Left lobe of liver (tissue), 2 donors: ENCODE measurements around the gene VPS13A. TPM values are rescaled to one million over a fixed set of nuclear protein-coding genes. Genes with fewer than 3 reads are reported as not detected.

Experiments
- ATAC-seq: fragments of 200-7000 bp; cut with Tn5 transposase; one replicate; pipeline ENCODE4 v1.9.1; 2020; ENCODE audit warnings: mild to moderate bottlenecking, moderate library complexity
- DNase-seq: peaks from one replicate; pipeline ENCODE4 v3.0.0-alpha.2; 2020; ENCODE audit warnings: low spot score
- total RNA-seq: library from RNA; stranded (reverse); gene quantifications from one replicate; pipeline ENCODE4 v1.2.1, GENCODE V29; 2021
- donor health status: DM: no; HTN: no; CAD: no; lungs with moderate emphysema.
- donor health status: DM: no; HTN: yes; CAD: no.

The VPS13A gene
- total RNA-seq, 1 donor from 2014 or later = 13.9 TPM

DNA sequence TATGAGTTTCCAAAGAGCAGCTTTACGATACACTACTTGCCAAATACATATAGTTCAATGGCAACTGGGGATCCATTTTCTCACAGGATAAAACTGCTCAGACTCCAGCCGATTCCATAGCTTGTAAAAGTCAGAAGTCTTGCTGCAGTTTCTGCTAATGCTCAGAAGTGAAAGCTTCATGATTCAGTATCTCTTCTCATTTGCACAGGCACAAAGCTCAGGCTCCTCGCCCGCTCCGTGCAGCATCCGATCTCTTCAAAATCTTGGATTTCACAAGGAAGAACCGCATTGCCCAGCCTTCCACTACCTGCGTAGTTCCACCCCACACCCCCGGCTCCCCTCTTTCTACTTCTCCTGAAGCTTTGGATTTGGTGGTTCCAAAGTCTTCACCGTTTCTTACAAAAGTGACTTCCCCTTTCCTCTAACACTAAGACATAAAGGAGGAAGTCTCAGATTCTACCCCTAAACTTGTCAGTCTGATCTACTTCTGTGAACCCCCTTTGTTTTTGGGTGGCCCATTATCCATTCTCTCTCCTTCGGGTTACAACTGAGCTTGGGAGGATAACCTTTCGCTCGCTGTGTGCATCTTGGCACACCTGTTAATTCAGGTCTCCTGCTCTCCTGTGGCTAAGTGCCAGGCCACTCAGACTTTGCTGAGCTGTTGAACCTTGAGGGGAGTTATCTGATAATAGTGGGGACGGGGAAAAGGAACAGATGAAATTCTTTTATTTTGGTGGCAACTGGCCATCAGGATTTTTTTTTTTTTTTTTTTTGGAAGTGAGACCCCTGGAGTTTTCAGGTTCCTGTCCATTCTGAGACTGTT, 276.7 kb downstream of the VPS13A start:
- no peak for DNase-seq
- ATAC-seq = no peak

DNA sequence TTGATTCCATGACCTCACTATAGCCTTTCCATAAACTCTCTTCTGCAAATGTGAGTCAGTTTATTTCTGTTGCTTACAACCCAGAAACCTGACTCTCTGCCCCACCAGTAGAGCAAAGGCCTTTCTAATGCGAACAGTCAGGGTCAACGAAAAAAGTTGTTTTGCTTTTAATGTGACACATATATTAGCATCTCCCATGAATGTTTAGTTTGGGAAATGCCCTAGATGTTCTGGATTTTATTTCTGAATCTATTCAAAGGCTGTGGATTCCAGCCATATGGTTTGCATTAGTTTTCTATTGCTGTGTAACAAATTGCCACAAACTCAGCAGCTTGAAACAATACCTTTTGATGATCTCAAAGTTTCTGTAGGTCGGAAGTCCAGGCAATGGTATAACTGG, 277.3 kb downstream of the VPS13A start:
- ATAC-seq (no peak), DNase-seq (no peak)

DNA sequence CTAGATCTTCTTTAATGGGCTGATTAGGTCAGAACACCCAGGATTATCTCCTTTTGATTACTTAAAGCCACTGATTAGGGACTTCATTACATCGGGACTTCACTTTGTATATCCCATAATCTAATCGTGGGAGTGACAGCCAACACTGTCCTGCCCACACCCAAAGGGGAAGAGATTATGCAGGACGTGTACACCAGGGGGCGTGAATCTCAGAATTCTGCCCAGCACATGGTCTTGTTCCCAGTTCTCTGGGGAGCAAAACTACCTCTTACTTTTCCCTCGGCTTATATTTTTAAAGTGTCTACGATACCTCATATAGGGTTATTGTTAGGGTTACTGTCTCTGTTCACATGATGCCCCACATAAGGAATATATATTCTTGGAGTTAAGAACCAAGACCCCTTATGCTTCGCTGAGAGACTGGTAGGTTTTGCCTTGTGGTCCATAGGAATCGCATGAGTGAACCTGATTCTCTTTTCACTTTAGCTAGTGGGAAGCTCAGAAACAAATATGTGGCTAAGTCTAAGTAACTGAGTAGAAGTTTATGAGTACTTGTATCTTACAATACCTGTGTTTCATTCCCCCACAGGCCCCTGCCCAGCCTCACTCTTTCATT, 278.1 kb downstream of the VPS13A start:
- ATAC-seq (peak; percentile 72), DNase-seq (no peak)

- ATAC-seq (peak; percentile 95), DNase-seq (peak; percentile 81)
Measured at GRCh38 chr9:77456829-77457437, 279.6 kb downstream of the VPS13A start.

- ATAC-seq (peak; percentile 84), DNase-seq (no peak)
Measured at GRCh38 chr9:77457916-77458592, 280.7 kb downstream of the VPS13A start.

- DNase-seq = no peak
- ATAC-seq = no peak
Measured at GRCh38 chr9:77460938-77461337, 283.6 kb downstream of the VPS13A start.

- no peak for DNase-seq
- ATAC-seq = no peak
Measured at GRCh38 chr9:77462066-77462465, 284.7 kb downstream of the VPS13A start.

DNA sequence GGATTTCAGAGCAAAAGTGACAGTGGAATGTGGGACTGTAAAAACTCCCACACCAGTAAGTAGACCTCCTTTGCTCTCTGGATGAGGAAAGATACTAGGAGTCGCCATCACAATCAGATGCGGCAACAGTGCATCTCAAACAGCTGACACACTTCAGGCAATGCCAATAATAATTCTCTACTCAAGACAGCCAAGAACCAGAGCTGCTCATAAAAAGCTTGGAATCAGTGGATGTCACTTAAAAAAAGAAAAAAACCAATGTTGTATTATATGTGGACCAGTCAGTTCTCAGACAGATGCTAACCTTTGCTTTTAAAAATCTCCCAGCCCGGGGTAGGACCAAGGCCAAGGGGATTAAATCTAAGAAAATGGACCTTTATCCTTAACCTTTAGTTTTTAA, 285.8 kb downstream of the VPS13A start:
- no peak for DNase-seq
- no peak for ATAC-seq

GRCh38 chr9:77464661-77465060, 287.3 kb downstream of the VPS13A start:
- ATAC-seq = no peak
- no peak for DNase-seq

- ATAC-seq (no peak), DNase-seq (no peak)
Measured at GRCh38 chr9:77469515-77470231, 292.3 kb downstream of the VPS13A start.

Other genes starting within 250 kb of the VPS13A start
- not detected for gene FOXB2, start 157.9 kb upstream of the VPS13A start, total RNA-seq